ENCODE measurements around the gene TEDC2. TPM values are rescaled to one million over a fixed set of nuclear protein-coding genes. Genes with fewer than 3 reads are reported as not detected.
A peak's percentile ranks its signal among the peaks of the same experiment; 100 is the strongest.

Gene TEDC2
- total RNA-seq, 4 donors from 2014 or later = 0.64 to 1.9 (median 1.8) TPM

DNA sequence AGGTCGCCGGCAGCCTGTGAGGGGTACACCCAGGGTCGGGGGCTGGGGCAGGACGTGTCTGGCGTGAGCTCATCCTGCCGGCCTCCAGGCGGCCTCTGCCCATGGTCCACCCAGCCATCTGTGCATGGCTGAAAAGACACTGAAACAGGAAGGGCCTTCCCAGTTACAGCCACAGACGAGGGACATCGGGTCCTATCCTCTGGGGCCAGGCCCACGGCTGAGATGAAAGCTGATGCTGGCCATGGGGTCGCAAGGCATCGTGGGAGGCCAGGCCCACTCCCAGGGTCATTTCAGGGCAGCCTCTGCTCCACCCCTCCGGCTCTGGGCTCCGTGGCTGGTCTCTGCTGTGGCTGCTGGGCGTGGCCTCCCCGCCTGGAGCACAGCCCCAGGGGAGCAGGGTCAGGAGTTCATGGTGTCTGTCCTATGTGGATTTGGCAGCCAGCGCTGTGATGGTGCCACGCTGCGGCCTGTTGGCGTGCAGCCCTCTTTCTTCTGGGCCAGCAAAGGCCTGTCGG, 37.3 kb downstream of the TEDC2 start:
- WGBS, 2 donors = 42 to 47% methylated on average over 18 to 21 of the region's 21 CpGs
- no peak for TF ChIP-seq POLR2A (IDR thresholded peaks at IDR 0.05)
- TF ChIP-seq CTCF (IDR thresholded peaks at IDR 0.05) = no peak
- no peak overlapping the region for H3K4me3 ChIP-seq (ENCODE audit: low read depth, poor library complexity, severe bottlenecking)
- intact Hi-C loops (cut with DNase I; ENCODE audit: low total_unique reads) = no loop called here
- DNase-seq (ENCODE audit: low spot score in 2 of 2) = no peak

DNA sequence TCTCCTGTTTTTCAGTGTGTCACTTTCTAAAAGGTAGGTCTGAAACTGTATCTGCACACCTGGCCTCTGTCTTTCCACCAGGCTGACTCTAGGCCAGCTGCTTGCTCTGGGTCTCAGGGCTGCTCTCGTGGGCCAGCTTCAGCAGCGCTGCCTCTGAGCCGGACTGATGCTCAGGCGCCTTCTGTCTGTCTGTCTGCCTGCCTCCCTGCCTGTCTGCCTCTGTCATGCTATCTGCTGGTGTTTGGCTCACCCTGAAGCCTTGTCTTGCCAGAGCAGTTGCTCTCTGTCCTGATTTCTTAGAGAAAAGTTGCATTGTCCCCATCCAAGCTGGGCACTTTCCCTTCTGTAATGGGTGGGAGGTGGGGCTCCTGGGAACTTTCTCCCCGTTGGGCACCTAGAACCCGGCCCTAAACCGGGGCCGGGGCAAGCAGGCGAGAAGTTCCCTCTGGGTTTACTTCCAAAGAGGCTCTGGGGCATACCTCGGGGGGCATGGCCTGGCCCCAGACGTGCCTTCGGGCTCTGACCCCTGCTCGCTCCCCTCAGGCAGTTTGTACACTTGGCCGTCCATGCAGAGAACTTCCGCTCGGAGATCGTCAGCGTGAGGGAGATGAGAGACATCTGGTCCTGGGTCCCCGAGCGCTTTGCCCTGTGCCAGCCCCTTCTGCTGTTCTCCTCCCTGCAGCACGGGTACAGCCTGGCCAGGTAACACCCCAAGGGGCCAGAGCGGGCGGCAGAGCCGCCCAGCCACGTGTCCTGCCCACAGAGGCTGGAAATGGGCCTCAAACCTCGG, 38.0 kb downstream of the TEDC2 start:
- TF ChIP-seq CTCF (IDR thresholded peaks at IDR 0.05) = no peak
- TF ChIP-seq POLR2A (IDR thresholded peaks at IDR 0.05) = no peak
- WGBS, 2 donors = 56 to 62% methylated on average over 17 to 24 of the region's 26 CpGs
- intact Hi-C loops (cut with DNase I; ENCODE audit: low total_unique reads) = no loop called here
- DNase-seq (ENCODE audit: low spot score in 2 of 2) = no peak
- H3K4me3 ChIP-seq (ENCODE audit: low read depth, poor library complexity, severe bottlenecking) = no peak overlapping the region

- 46 to 59% methylated on average over 12 to 14 of the region's 15 CpGs for WGBS, 2 donors
- H3K4me3 ChIP-seq (ENCODE audit: low read depth, poor library complexity, severe bottlenecking) = no peak overlapping the region
- DNase-seq (ENCODE audit: low spot score in 2 of 2) = peak in 1 of 2 donors; percentile 90
- intact Hi-C loops (cut with DNase I; ENCODE audit: low total_unique reads) = no loop called here
- TF ChIP-seq POLR2A (IDR thresholded peaks at IDR 0.05) (no peak), CTCF (IDR thresholded peaks at IDR 0.05) (no peak)
Measured at GRCh38 chr16:2498531-2499253, 38.8 kb downstream of the TEDC2 start.

DNA sequence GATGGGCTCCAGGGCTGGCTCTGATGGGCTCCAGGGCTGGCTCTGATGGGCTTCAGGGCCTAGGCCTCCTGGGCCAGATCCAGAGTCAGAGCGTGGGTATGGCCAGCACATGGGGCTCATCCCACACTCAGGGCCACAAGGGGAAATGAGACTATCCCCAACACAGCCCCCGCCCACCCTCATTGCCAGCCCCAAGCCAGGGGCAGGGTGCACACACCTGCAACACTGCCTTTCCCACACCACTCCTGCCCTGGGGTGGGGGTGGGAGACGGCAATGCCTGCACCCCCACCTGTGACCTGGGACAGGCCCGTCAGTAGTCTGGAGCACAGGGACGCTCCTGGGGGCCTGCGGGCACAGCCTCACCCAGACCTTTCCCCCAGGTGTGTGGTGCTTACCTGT, 39.5 kb downstream of the TEDC2 start:
- WGBS, 2 donors = 50 to 52% methylated on average over 1 to 6 of the region's 6 CpGs
- no peak for DNase-seq (ENCODE audit: low spot score in 2 of 2)
- intact Hi-C loops (cut with DNase I; ENCODE audit: low total_unique reads) = no loop called here
- H3K4me3 ChIP-seq (ENCODE audit: low read depth, poor library complexity, severe bottlenecking) = no peak overlapping the region
- no peak for TF ChIP-seq CTCF (IDR thresholded peaks at IDR 0.05)
- no peak for TF ChIP-seq POLR2A (IDR thresholded peaks at IDR 0.05)

- H3K4me3 ChIP-seq (ENCODE audit: low read depth, poor library complexity, severe bottlenecking) = no peak overlapping the region
- WGBS, 2 donors = 56 to 72% methylated on average over 27 to 29 of the region's 29 CpGs
- no peak for DNase-seq (ENCODE audit: low spot score in 2 of 2)
- intact Hi-C loops (cut with DNase I; ENCODE audit: low total_unique reads) = loop anchor here (1.0 to 10.0 kb wide), 2 partner anchors 159 to 265 kb away; partner anchors contain the start of gene DNASE1L2
- TF ChIP-seq POLR2A (IDR thresholded peaks at IDR 0.05) (no peak), CTCF (IDR thresholded peaks at IDR 0.05) (no peak)
Measured at GRCh38 chr16:2499890-2500429, 40.1 kb downstream of the TEDC2 start.
